HEK293T (cell line): ENCODE measurements around the gene CADM3.

ENCODE experiments used
- CTCF ChIA-PET: fragments of 350-600 bp; formaldehyde crosslinking; extraction: SDS; loops from one replicate; lab custom pipeline; 2021; ENCODE audit warnings: antibody characterized with exemption, inconsistent platforms; lab: Yijun Ruan, JAX
- POLR2A ChIA-PET: fragments of 350-600 bp; formaldehyde crosslinking; extraction: SDS; loops from one replicate; lab custom pipeline; 2020; ENCODE audit warnings: antibody characterized with exemption, inconsistent platforms; lab: Yijun Ruan, JAX
- DNase-seq: peaks from one replicate; pipeline ENCODE4 v3.0.0; 2012; ENCODE audit warnings: mixed read lengths; ENCODE audit errors: extremely low spot score
- ARNT ChIP-seq: fragments of 450-650 bp; IDR thresholded peaks from 2 replicates; pipeline ENCODE4 v1.6.1; 2017; ENCODE audit warnings: mild to moderate bottlenecking
- BHLHE40 ChIP-seq: fragments of 450-650 bp; IDR thresholded peaks from 2 replicates; pipeline ENCODE4 v1.6.1; 2016; ENCODE audit warnings: mild to moderate bottlenecking, moderate library complexity, borderline replicate concordance
- CTBP1 ChIP-seq: fragments of 450-650 bp; IDR thresholded peaks from 2 replicates; pipeline ENCODE4 v1.6.1; 2016; ENCODE audit warnings: borderline replicate concordance
- ELF4 ChIP-seq: fragments of 450-650 bp; IDR thresholded peaks from 2 replicates; pipeline ENCODE4 v1.6.1; 2017; ENCODE audit warnings: antibody characterized with exemption
- FOXA1 ChIP-seq: fragments of 450-650 bp; IDR thresholded peaks from 2 replicates; pipeline ENCODE4 v1.6.1; 2016; ENCODE audit warnings: mild to moderate bottlenecking
- FOXK2 ChIP-seq: fragments of 450-650 bp; IDR thresholded peaks from 2 replicates; pipeline ENCODE4 v1.6.1; 2016; ENCODE audit warnings: mild to moderate bottlenecking
- FOXM1 ChIP-seq: fragments of 450-650 bp; IDR thresholded peaks from 2 replicates; pipeline ENCODE4 v1.6.1; 2017; ENCODE audit warnings: mild to moderate bottlenecking, borderline replicate concordance
- HDGF ChIP-seq: fragments of 450-650 bp; IDR thresholded peaks from 2 replicates; pipeline ENCODE4 v1.6.1; 2017; ENCODE audit warnings: antibody characterized with exemption, borderline replicate concordance
- L3MBTL2 ChIP-seq: fragments of 450-650 bp; conservative IDR thresholded peaks from 2 replicates; pipeline ENCODE4 v1.6.1; 2016; ENCODE audit warnings: mild to moderate bottlenecking
- LEF1 ChIP-seq: fragments of 450-650 bp; IDR thresholded peaks from 2 replicates; pipeline ENCODE4 v1.6.1; 2017; ENCODE audit warnings: mild to moderate bottlenecking, borderline replicate concordance
- NFRKB ChIP-seq: fragments of 450-650 bp; IDR thresholded peaks from 2 replicates; pipeline ENCODE4 v1.6.1; 2016; ENCODE audit warnings: mild to moderate bottlenecking, moderate library complexity
- SP1 ChIP-seq: fragments of 450-650 bp; IDR thresholded peaks from 2 replicates; pipeline ENCODE4 v1.6.1; 2017
- SUZ12 ChIP-seq: fragments of 450-650 bp; IDR thresholded peaks from 2 replicates; pipeline ENCODE4 v1.6.1; 2016; ENCODE audit warnings: mild to moderate bottlenecking
- TARDBP ChIP-seq: fragments of 450-650 bp; IDR thresholded peaks from 2 replicates; pipeline ENCODE4 v1.6.1; 2016
- ZNF384 ChIP-seq: fragments of 450-650 bp; IDR thresholded peaks from 2 replicates; pipeline ENCODE4 v1.6.1; 2016
- TF ChIP-seq, protein P1 (sequence below): fragments of 450-650 bp; IDR thresholded peaks from 2 replicates; pipeline ENCODE4 v1.6.1; 2016

Gene CADM3

DNA sequence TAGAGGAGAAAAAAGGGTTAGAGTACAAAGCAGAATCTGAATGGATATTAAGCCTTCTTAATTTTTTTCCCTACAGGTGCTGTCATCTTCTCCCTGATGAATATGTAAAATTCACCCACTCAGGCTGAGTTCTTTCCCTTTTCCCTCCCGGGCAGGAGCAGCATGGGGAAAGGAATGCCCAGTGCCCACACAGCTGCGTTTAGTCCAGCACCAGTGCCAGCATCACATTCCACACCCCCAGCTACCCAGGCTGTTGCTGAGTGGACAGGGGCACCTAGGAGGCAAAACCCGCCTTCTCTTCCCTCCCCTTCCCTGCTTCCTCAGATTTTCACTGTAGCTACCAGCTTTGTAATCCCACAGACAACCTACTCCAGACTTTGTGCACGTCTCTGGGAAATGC is 3.4 kb upstream of the CADM3 start:
- ChIA-PET CTCF (no interaction called here), POLR2A (no interaction called here)
- TF ChIP-seq FOXK2 (no peak), NFRKB (no peak)
- TF ChIP-seq, protein P1, sequence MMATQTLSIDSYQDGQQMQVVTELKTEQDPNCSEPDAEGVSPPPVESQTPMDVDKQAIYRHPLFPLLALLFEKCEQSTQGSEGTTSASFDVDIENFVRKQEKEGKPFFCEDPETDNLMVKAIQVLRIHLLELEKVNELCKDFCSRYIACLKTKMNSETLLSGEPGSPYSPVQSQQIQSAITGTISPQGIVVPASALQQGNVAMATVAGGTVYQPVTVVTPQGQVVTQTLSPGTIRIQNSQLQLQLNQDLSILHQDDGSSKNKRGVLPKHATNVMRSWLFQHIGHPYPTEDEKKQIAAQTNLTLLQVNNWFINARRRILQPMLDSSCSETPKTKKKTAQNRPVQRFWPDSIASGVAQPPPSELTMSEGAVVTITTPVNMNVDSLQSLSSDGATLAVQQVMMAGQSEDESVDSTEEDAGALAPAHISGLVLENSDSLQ, result no peak
- no peak for DNase-seq

DNA sequence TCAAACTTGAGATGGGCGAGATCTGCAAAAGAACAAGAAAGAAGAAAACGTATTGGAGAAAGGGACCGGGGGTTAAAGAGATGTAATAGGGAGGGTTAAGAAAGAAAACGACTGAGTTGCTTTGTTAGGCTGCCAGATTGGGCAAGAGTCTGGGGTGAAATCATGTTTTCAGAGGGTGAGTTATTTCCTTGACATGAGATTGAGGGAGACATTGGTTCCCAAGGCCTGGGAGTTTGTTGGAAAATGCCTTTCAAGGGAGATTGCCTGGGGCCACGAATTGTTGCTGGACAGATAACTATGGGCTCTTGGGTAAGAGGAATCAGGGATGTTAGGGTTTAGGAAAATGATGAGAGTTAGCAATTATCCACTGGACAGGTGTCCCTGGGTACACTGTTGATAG is 776 bp upstream of the CADM3 start:
- no peak for DNase-seq
- TF ChIP-seq LEF1 (no peak), ELF4 (no peak), FOXM1 (no peak), NFRKB (no peak), TARDBP (no peak), CTBP1 (no peak), SUZ12 (no peak), ARNT (no peak), L3MBTL2 (no peak), HDGF (no peak), SP1 (no peak), BHLHE40 (no peak), FOXK2 (no peak), FOXA1 (no peak), ZNF384 (no peak)
- TF ChIP-seq, protein P1, result no peak
- ChIA-PET POLR2A (no interaction called here), CTCF (no interaction called here)

DNA sequence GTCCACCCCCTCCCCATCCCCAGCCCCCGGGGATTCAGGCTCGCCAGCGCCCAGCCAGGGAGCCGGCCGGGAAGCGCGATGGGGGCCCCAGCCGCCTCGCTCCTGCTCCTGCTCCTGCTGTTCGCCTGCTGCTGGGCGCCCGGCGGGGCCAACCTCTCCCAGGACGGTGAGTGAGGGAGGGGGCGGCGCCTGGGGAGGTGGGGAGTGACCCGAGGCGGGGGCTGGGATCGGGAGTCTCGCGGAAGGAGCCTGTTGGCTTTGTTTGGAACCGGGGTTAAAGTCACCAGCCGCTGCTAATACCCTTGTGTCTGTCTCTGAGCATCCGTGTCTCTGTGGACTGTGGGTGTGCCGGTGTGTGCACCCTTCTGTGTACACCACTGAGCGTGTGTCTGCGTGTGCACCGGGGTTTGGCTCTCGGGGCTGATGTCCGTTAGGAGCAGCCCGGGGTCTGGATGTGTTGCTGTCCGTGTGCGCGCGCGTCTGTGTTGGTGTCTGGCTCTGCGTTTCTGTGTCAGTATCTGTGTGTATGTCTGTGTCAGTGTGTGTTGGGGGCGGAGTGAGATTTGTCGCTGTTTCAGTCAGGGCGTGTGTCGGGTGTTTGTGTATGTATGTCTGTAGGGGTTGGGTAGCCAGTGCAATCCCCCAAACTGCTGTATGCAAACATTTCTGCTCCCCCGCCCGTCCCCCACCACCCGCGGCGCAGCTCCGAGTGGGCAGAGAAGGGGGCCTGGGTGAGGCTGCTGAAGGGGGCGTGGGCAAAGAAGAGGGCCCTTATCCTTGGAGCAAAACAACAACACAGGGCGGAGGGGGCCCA is 480 bp downstream of the CADM3 start:
- no peak for TF ChIP-seq SP1
- TF ChIP-seq, protein P1, result no peak
- TF ChIP-seq FOXK2, result no peak
- no peak for TF ChIP-seq FOXM1
- no peak for TF ChIP-seq L3MBTL2
- no peak for TF ChIP-seq TARDBP
- no peak for TF ChIP-seq CTBP1
- TF ChIP-seq HDGF, result no peak
- TF ChIP-seq FOXA1, result no peak
- TF ChIP-seq BHLHE40, result no peak
- no peak for TF ChIP-seq ARNT
- ChIA-PET POLR2A (no interaction called here), CTCF (no interaction called here)
- no peak for DNase-seq

DNA sequence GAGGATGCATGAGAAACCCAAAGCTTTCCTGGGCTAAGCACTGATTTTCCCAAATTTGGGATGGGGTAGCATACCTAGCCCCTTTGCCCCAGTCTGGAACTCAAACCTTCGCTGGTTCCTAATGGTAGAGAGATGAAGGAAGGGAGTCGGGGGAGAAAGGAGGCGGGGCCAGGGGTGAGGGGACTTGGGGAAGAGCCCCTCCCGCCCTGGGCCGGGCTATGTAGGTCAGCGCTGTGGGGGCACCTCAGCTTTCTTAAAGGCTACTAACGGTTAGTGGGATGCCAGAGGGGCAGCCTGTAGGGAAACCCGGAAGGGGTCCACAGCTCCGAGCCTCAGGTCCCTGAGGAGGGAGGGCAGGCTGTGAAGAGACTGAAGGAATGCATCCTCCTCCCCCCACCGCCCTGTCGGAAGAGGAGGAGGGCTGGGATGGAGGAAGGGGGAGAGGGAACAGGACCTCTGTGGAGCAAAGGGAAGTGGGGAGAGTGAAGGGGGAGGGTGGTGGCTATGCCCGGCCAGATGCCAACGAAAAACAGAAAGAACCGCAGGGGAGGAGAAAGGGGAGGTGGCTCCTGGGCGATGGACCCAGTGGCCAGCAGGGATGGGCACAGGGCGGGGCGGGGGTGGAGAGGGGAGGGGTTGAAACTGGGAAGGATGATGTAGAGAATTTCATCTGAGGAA is 1.3 kb downstream of the CADM3 start:
- CTCF ChIA-PET, result no interaction called here

DNA sequence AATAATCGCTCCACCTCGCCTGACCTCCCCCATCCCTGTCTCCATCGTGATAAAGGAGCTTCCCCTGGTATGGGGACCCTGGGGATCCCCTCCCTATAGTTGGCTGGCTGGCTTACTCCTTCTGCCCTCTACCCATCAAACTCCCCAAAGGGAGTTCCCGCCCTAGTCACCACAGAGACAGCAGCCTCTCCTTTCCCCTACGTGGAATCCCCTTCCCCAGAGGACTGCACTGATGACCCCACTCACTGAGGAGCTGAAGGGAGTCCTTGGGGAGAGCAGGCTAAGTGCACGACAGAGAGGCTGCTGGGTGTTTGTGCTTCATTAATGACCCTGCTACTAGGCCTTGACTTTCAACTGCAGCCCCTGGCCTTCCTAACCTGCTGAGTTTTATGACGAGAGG is 1.9 kb downstream of the CADM3 start:
- ChIA-PET CTCF (interaction anchor here (0.6 kb wide), 1 partner anchor 30 kb away, joined by 3 read pairs; no protein-coding TSS in a partner anchor), POLR2A (no interaction called here)

More for the DNA sequence above, 1.3 kb downstream of the CADM3 start:
- DNase-seq, result no peak
- TF ChIP-seq LEF1 (no peak), L3MBTL2 (no peak), HDGF (no peak), SUZ12 (no peak), CTBP1 (no peak), TARDBP (no peak), FOXM1 (no peak), FOXA1 (no peak), ARNT (no peak), NFRKB (no peak), ZNF384 (no peak), BHLHE40 (no peak), ELF4 (no peak), SP1 (no peak), FOXK2 (no peak)
- TF ChIP-seq, protein P1, result no peak
- POLR2A ChIA-PET, result no interaction called here

More for the DNA sequence above, 1.9 kb downstream of the CADM3 start:
- TF ChIP-seq ELF4, result no peak
- TF ChIP-seq HDGF, result no peak
- TF ChIP-seq, protein P1, result no peak
- DNase-seq, result no peak
